Left ventricle myocardium superior (tissue), 1 donor: ENCODE measurements around the gene CSRP3. TPM values are rescaled to one million over a fixed set of nuclear protein-coding genes. Genes with fewer than 3 reads are reported as not detected.

Experiments used
- ATAC-seq: fragments of 200-7000 bp; cut with Tn5 transposase; one replicate; pipeline ENCODE4 v1.9.1; 2020; ENCODE audit warnings: mild to moderate bottlenecking, moderate library complexity
- DNase-seq: peaks from one replicate; pipeline ENCODE4 v3.0.0-alpha.2; 2020
- intact Hi-C: fragments of 100-400 bp; cut with micrococcal nuclease; formaldehyde crosslinking; loops from one replicate; pipeline ENCODE4 v1.11.0; 2022
- long read RNA-seq: library from polyadenylated mRNA; unstranded; transcript quantifications from one replicate; pipeline ENCODE4 v2.0.0, GENCODE V29; 2021
- total RNA-seq: library from RNA; stranded (reverse); fragmentation: NEBNext Ultra II Directional; extraction: Animal tissue kit (Norgen Biotek cat#: 25700); gene quantifications from one replicate; pipeline ENCODE4 v1.2.1, GENCODE V29; 2021
- donor health status: DM: no; HTN: yes; CAD: no; lungs with severe emphysema.

Gene CSRP3
- 1,162 TPM for total RNA-seq
- long read RNA-seq, transcript CSRP3-201 (6 exons, 971 nt) = major isoform, 953 of 1,428 reads
- long read RNA-seq, transcript CSRP3-204 (4 exons, 890 nt) = minor isoform, 10 of 1,428 reads
- long read RNA-seq, transcript CSRP3-206 (5 exons, 735 nt) = minor isoform, 10 of 1,428 reads
- long read RNA-seq, partial matches to known transcripts = 423 of 1,428 reads
- long read RNA-seq, other reads (novel, unspliced or antisense) = 28 of 1,428 reads

DNA sequence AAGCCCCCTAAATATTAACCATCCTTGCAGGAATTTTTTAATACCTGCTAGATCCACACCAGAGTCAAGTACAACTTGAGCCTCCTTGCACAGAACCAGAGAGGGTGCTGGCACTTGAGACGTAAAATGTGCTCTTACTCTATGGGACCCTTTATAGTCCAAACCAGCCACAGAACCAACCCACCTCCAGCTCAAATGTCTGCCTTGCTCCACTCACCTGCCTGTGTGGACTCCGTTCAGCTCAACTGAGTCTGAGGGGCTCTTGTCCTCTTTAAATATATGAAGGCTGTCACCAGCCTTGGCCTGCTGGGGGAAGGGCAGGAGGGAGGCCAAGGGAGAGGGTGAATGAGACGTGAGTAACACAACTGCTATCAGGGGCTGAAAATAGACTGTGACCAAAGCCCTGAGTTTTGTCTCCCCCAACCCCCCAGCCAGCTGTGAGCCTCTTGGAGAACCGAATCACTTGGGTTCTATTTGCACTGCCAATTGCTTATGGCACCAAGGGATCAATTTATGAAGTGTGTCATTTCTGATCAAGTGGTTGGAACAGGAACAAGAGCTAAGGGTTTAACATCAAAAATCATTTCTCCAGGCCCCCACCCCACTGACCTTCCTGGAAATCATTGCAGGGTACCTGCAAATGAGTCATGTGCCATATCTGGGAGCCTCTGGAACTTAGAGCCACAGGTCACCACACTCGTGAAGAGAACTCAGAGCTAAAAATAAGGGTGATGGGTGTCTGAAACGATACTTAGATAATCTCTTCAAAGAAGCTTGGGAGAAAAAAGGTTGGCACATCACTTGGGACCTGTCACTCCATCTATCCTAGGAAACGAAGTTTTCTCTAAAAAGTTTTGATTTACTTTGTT is at the start of gene CSRP3:
TSS of gene CSRP3 (minus strand) at position 247 of the 869 bp plus-strand sequence. CDS start 9,535 bp downstream, outside the sequence.
- DNase-seq (peak; percentile 76), ATAC-seq (peak; percentile 89)
- intact Hi-C loops = no loop called here

DNA sequence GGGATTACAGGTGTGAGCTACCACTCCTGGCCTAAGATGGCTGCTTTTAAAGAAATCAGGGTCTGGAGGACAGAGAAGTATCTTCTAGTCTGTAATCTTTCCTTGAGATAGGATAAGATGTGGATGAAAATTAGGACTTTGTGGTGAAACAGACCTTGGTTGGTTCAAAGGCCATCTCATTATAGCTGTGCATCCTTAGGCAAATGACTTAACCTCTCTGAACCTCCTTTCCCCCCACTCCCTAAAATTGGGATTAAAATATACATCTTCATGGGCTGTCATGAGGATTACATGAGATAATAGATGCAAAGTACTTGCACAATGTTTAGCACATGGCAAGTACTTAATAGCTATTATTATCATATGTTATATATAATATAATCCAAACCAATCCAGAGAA is 49.8 kb upstream of the CSRP3 start:
- DNase-seq (no peak), ATAC-seq (no peak)
- intact Hi-C loops = no loop called here

DNA sequence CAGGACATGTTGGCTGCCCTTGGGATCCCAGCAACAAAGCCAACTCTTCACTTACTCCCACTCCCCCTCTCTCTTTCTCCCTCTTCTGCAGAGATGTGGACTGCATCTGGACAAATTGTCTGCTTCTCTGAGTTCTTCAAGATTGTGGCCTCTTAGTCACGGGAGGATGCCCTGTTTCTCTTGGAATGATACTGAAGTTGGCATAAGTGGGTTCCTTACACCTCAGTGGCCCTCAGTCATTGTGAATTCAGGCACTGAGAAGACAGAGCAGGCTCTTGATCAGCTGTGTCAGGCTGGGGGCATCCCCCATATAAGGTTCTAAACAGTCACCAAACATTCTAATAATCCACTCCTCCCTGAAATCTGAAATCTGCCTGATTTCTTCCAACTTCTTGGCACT is 45.0 kb upstream of the CSRP3 start:
- intact Hi-C loops = no loop called here
- DNase-seq = no peak
- no peak for ATAC-seq

DNA sequence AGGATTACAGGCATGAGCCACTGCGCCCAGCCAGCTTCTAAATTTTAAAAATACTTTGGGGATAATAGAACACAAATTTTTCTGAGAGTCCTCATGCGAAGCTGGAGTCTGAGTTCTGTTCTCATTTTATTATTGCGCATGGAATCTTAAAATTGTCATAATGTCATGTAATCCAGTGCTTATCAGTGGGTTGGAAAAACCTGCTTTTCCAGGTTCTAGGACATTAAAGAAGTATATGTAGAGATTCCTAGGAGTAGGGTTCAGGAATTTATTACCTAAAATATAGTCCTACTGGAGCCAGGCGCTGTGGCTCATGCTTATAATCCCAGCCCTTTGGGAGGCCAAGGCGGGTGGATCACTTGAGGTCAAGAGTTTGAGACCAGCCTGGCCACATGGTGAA is 43.6 kb upstream of the CSRP3 start:
- intact Hi-C loops = no loop called here
- no peak for ATAC-seq

DNA sequence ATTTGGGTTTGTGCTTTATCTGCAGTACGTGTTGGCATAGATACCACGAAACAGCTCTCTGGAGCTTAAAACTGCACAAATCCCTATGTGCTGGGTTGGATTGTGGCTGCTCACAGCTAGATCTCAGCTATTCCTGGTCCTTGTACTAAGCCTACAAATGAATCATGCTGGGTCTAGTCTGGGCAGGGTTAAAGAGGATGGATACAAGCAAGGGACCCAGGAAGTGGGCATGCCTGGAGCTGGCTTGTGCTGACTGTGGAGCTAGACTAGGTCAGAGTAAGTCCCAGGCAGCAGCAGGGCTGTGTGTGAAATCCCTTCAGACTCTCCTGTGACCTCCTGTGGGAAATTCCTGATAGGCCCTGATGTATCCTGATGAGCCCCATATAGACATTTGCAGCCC is 42.8 kb upstream of the CSRP3 start:
- ATAC-seq (no peak), DNase-seq (no peak)
- intact Hi-C loops = no loop called here

More for the DNA sequence above, 43.6 kb upstream of the CSRP3 start:
- DNase-seq = no peak

DNA sequence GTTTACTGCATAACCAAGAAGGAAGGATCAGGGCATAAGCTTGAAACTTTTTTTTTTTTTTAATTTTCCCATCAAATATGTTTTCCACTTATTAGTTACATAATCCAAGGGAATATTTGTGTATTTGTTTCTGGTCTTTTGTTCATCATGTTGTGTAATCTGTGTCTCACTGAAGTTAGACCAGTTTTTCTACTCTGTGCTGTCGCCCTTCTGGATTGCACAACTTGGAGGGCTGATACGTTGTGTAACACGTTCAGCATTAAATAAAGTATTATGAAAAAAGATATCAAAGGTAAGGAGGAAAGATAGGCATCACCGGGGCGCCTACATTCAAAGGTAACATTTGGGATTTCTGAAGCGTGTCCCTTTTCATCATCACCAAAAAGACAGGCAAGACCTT is 42.3 kb upstream of the CSRP3 start:
- intact Hi-C loops = no loop called here
- ATAC-seq (no peak), DNase-seq (no peak)

DNA sequence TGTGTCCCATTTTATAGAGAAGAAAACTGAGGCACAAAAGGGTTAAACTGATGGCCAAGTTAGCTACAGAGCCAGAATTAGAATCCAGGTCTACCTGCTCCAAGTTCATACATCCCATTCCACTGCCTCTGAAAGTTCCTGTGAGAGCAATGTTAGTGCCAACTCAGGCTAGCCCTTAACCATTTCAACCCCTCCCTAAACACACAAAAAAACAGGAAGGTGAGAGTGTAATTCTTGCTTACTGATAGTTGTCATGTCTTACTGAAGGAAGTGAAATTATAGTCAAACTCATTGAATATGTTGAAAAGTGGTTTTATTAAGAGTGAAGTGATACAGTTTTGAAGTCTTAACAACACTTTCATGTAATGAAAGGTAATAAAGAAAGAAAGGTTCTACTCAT is 41.8 kb upstream of the CSRP3 start:
- DNase-seq = no peak
- intact Hi-C loops = no loop called here
- ATAC-seq = no peak

DNA sequence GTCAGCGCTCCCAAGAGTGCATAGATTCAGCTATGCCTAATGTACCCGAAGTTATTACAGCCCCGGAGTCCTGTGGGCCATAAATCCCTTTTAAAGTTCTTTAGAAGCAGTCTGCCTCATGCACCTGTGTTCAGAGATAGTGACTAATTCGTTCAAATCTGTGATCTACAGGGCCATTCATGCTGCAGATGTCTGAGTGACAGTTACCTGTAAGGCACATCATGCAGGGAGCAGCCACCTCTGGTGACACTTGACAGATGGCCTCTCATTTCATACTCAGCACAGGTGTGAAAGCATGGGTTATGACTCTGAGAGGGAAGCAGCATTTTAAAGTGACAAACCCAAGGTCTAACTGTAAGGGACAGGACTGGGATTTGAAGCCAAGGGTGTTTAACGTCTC is 41.4 kb upstream of the CSRP3 start:
- intact Hi-C loops = no loop called here
- no peak for ATAC-seq
- DNase-seq = no peak

DNA sequence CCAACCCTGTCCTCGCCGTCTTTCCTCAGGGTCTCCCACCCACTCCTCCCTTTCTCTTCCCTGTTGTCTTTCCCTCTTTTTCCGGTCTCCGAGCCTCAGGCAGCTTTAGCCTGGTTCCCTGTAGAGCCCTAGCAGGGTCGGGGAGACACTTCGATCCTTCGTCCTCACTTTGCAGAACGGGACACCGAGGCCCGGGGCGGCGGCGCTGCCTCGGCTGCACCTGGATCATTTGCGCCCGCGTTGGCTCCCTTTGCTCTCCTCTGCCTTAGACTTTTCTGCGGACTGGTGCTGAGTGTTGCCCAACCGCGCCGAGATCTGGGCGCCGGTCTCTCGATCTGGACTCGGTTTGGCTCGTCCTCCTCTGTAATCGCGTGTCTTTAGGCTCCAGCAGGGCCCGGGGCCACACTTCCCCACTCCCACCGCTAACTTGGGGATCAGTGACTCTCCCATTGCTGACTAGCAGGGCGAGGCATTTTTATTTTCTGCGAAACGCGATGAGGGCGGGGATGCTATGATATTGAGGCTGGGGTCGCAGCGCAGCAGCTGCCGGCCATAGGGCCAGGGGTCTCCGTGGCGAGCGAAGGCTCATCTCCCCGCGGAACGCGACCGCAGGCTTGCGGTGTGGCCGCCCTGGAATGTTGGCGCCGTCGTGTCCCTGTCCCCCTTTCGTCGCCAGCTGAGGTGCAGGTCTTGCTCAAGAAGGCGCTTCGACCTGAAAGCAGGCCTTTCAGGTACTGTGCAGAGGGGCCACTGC is 40.6 kb upstream of the CSRP3 start:
- intact Hi-C loops = no loop called here
- DNase-seq (peak; percentile 35), ATAC-seq (peak; percentile 3)

DNA sequence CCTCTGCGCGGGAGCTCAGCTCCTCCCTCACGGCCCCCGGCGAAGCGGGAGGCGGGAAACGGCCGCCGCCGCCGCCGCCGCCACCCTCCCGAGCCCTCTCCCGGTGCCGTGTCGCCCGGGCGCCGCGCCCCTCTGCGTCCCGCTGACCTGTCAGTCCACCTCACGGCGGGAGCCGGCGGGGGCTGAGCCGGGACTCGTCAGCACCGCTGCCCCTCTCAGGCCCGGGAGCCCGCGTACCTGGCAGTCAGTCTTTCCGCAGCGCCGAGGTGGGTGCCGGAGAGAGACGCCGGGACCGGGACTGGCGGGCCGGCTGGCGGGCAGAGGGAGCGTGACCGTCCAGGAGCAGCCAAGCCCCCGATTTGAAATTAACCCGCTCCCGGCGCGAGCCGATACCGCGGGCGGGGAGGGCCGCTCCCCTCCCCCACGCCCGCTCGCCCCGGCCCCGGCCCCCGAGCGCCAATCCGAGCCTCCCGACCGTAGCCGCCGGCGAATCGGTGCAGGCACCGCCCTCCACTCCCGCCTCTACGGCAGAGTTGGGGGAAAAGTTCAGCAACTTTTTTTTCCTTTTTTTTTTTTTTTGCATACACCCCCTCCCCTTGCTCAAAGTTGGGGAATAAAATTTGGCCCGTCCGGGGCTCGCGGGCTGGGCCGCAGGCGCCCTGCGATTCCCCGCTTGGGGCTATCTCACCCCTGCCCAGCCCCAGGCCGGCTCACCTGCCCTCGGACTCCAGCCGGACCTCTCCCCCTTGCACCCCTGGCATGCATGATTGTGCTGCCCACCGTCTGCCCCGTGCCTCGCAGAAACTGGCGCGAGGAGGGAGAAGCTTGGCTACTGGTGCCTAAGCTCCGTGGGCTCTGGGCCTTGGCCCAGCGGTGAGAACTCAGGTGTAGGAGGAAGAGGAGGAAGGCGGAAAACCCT is 39.7 kb upstream of the CSRP3 start:
- intact Hi-C loops = no loop called here
- ATAC-seq = peak; percentile 76
- DNase-seq = peak; percentile 58

DNA sequence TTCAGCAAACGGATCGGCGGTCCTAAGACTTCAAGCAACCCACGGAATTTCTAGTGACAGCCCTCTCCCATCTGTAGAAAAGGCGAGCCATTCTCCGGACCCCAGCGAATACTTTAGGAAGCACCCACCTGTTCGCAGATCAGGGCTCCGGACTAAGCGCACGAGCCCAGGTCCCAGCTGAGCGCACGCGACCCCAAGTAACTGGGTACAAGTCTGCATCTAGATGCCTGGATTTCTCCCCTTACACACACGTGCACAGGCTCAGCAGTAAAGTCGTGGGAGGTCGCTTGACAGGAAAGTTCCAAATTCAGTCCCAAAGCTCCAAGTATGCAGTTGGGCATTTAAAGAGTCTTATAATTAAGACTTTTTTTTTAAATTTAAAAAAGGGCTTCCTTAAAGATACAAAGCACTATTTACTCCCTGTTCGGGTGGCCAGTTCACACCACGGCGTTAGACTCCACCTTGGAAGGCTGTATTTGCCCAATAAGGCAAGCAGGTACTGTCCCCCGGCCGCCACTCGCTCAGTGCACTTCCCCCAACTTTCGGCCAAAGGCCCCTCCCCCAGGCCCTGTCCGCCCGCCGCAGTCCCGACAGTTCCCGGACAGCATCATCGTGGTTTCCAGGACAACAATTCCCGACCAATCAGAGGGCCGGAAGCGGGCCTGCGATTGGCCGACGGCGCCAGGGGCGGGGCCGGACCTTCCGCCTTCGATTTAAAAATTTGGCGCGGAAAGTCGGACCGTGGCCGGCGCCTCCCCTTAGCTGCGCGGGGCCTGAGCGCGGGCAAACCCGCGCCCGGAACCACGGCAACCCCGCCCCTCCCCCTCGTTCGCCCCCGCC is 38.9 kb upstream of the CSRP3 start, which contains the start of gene E2F8:
TSS of gene E2F8 (minus strand) at position 526 of the 840 bp plus-strand sequence. CDS start 824 bp downstream, outside the sequence.
- DNase-seq (peak; percentile 94), ATAC-seq (peak; percentile 94)
- intact Hi-C loops = no loop called here

DNA sequence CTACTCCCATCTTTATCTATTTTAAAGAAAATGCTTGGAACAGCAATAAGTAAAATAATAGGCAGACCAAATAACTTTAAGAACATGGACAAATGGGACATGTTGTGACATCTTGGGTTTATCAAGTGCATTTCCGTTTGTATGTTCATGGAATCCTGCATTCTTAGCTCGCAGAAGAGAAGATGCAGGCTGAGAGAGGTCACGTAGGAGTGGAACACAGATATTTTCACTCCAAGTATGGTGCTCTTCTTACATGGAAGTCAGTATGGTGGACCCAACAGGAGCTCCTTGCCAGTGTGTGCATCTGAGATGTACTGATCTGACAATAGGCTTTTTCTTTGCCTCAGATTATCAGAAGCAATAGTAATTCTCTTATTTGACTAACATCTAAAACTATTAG is 37.3 kb upstream of the CSRP3 start:
- intact Hi-C loops = no loop called here
- ATAC-seq = no peak
- DNase-seq = no peak

DNA sequence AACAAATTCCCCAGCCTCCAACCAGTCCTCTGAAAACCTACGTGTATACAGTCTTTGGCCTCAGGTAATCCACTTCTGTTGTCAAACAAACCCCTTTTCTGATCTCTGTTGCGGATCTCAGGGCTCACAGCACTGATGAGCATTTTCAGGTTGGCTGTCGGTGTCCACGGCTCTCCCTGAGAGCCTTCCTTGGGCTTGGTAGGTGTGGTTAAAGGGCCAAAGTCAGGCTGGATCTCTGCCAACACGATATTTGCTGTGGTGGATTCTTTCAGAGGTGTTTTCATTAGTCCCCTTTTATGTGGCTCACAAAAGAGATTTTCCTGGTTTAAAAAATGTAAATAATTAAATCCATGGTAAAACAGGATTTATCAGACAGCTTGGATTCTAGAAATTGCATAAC is 36.0 kb upstream of the CSRP3 start:
- no peak for ATAC-seq
- intact Hi-C loops = no loop called here
- no peak for DNase-seq

DNA sequence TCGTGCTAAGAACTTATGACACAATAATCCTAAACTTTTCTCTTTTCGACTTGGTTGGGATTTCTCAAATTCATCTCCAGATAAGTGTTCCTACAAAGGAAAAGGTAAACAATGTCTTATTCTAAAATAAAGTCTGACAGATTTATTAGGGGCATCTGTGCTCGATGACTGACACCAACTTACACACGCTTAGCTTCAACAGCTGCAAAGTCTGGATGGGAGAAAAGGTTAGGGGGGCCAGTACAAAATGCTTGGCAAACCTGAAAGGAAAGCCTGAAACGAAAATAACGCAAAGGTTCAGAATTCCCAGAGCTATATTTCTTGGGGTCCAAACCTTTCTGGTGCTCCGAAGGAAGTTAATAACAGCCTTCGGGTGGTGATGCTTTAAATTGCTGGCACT is 35.6 kb upstream of the CSRP3 start:
- no peak for ATAC-seq
- no peak for DNase-seq
- intact Hi-C loops = no loop called here

DNA sequence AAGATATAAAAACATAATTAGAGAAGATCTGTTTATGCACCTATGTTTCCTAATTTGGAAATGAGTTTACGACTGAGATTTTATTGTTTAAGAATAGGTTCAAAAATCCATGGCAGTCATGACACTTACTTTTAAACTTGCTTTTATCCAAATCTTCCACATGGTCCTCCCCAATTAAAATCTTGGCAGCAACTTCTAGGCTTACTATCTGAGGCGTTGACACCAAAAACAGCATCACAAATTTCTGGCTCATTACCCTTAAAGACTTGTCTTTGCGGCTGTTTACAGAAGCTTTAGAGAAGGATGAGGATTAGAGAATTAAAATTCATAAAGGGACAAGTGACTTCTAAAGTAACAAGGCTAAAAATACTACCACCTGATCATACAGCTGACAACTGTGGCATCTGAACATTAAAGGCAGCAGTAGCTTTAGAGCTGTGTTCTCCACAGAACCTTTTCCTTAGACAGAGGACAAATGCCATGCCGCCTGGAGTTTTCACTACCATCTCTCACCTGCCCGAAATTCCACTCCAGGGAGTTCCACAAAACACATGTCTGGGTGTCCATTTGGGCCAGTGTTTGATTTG is 32.5 kb upstream of the CSRP3 start:
- intact Hi-C loops = no loop called here
- ATAC-seq (peak; percentile 29), DNase-seq (no peak)

DNA sequence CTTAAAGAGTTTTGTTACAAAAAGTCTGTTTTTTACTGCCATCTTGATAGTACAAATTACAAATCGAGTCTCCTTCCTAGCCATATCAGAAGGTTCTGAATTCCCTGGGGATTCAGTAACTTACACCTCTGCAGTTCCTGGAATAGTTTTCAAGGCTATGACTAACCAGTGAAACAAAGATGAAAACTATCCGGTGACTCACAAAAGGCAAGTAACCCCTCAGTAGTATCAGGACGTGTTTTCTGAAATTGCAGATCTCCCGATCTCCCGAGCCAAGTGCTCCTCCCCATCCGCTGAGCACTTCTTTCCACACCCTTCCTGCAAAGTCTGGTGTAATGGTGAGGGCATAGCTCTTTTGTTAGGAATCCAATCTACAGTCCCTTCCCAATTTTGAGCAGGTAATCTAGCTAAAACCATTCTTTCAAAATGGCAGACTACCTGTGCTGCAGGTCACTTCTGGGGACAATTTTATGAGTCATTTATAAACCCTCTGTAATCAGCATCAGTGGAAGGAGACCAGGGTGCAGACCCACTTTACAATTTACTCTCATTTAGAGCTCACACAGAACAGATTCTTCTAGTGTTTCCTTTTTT is 31.2 kb upstream of the CSRP3 start:
- DNase-seq (no peak), ATAC-seq (no peak)
- intact Hi-C loops = no loop called here

DNA sequence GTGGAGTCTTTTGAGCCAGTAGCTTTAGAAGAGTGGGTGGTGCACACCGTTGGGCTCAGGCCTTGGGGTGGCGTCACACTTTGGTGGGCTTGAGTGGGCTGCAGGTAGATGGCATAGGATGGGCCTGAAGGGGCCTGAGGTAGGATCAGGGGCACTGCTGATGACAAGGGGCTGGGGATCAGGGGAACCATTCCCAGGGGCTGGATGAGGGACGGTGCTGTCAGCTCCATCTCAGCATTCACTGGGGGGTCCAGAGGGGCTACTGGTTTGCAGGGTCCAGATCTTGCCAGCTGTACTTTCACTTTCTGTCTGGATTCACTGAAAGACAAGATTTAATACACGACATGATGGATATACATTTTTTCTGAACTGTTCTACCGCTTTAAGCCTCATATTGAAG is 27.9 kb upstream of the CSRP3 start:
- intact Hi-C loops = no loop called here
- ATAC-seq (no peak), DNase-seq (no peak)
